GM10266 (cell line): ENCODE results near the gene CAMTA1.

Source experiments
- DNase-seq: peaks from one replicate; pipeline ENCODE4 v3.0.0; 2012; ENCODE audit errors: extremely low spot score
- TF ChIP-seq, protein P1 (sequence below): IDR thresholded peaks from 2 replicates; pipeline ENCODE4 v1.5.1; 2012; ENCODE audit warnings: mild to moderate bottlenecking, low read depth; ENCODE audit not compliant: control insufficient read depth, insufficient read depth; ENCODE audit errors: missing control alignments

Gene CAMTA1

DNA sequence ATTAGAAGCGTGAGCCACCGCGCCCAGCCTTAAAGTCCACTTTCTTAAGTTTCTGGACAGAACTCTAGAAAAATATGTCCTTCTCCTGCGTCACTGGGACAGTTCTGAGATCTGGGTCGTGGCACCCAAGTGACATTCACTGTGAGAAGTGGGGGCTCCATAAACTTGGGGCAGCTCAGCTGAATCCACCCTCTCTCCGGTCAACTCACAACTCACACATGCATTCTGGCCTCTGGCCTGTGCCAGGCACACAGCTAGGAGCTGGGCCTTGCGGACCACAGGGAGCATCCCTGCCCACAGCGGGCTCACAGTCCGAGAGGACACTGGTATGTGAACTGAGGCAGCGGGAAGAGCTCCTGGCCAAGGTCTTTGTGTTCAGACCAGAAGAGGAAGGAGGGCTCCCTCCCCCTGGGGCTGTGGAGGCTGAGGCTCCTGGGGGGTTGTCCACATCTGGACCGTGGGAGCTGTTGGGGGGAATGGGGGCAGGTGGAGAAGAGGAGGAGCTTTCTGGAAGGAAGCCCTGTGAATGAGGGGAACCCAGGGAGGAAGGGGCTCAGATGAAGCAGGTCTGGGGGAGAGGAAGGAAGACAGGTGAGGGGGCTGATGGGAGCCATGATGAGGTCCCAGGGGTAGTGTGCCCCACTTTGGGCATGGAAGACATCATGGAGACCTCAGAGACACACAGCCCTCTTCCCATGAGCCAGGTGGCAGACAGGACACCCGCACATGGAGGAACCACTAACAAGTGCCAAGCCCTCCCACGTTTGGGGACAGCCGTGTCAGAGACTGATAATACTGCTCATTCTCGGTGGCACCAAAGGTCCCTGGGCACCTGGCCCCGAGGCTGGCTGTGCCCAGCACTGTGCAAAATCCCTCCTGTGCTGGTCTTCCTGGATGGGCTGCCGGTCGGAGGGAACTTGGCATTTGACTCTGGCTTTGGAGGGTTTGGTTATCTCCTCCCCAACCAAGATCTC lies 794.9 kb downstream of the CAMTA1 start:
- no peak for DNase-seq
- TF ChIP-seq, protein P1, sequence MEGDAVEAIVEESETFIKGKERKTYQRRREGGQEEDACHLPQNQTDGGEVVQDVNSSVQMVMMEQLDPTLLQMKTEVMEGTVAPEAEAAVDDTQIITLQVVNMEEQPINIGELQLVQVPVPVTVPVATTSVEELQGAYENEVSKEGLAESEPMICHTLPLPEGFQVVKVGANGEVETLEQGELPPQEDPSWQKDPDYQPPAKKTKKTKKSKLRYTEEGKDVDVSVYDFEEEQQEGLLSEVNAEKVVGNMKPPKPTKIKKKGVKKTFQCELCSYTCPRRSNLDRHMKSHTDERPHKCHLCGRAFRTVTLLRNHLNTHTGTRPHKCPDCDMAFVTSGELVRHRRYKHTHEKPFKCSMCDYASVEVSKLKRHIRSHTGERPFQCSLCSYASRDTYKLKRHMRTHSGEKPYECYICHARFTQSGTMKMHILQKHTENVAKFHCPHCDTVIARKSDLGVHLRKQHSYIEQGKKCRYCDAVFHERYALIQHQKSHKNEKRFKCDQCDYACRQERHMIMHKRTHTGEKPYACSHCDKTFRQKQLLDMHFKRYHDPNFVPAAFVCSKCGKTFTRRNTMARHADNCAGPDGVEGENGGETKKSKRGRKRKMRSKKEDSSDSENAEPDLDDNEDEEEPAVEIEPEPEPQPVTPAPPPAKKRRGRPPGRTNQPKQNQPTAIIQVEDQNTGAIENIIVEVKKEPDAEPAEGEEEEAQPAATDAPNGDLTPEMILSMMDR, result no peak

DNA sequence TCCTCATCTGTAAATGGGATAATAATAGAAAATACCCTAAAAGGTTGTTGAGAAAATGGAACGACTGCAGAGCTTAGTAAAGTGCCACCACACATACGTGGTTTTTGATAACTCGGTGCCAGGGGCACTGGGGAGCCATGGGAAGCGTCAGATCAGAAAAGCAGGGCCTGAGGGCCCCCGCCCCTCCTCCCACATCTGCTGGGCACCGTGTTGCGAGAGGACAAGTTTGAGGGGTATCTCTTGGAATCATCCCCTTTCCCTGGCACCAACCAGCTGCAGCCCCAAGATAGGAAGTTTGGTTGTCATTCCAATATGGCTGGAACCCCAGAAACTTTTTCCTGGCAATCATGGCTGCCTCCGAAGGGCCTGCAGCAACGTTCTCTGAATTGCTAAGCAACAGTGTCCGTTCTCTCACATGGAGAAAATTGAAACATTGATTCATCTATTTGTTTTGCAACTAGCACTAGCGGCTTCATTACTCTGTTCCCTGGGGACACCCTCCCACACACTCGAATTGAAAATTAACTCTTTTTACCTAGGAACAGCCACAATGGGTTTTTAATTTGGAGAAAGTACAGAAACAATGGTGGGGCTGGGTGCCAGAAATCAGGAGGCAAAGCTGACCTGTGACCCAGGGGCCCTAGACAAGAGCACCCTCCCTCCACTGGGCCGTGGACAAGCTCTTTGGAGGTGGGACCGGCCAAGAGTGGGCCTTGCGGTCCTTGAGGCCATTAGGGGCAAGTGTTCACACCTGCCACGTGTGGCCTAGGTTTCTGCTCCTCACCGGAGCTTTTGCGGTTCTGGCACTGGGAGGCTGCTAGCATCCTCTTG lies 795.9 kb downstream of the CAMTA1 start:
- TF ChIP-seq, protein P1, result no peak
- DNase-seq, result no peak

DNA sequence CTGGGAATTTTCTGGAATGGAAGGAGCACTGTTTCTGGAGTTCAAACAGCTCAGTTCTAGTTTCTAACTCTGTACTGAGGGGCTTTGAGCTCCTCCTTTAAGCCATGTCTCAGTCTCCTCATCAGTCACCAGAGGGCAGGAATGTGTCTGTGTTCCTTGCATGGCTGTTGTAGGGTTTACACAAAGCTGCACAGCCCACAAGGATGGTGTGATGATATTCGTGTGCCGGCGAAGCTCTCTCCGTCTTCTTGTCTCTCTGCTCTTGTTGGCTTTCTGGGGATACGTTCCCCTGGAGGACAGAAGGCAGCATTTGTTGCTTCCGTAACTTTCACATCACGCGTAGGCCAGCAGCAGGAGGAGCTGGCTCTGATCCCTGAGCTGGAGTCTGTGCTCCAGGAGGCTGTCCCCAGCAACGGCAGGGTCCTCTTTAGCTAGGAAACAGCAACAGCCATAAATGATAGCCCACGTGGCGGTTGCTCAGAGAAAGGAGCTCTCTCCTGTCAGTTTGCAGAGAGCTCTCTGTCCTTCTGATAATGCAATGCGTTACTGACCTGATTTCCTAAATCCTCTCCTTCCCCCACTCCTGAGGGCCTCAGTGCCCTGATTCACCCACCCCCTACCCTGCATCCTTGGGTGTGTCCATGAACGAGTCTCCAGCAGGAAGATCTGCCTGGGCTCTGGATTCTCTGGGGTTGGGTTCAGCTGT lies 796.7 kb downstream of the CAMTA1 start:
- TF ChIP-seq, protein P1, result no peak
- no peak for DNase-seq

DNA sequence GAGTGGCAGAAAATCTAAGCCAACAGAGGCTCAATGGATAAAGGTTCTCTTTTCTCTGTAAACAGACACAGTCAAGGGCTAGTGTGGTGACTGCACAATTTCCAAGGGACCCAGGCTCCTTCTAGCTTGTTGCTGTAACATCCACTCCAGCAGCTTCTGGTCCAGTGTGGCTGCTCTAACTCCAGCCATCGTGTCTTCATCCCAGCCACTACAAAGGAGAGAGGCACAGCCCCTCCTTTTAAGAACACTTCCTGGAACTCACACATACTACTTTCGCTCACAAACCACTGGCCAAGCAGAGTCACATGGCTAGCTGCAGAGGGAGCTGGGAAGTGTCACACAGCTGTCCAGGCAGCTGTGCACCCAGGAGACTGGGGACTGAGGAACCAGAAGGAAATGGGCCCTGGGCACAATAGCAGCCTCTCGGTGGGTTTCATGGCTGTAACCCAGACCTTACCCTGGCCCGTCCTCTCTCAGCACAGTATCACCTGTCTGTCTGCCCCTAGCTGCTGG lies 797.3 kb downstream of the CAMTA1 start:
- TF ChIP-seq, protein P1, result no peak
- DNase-seq, result no peak

DNA sequence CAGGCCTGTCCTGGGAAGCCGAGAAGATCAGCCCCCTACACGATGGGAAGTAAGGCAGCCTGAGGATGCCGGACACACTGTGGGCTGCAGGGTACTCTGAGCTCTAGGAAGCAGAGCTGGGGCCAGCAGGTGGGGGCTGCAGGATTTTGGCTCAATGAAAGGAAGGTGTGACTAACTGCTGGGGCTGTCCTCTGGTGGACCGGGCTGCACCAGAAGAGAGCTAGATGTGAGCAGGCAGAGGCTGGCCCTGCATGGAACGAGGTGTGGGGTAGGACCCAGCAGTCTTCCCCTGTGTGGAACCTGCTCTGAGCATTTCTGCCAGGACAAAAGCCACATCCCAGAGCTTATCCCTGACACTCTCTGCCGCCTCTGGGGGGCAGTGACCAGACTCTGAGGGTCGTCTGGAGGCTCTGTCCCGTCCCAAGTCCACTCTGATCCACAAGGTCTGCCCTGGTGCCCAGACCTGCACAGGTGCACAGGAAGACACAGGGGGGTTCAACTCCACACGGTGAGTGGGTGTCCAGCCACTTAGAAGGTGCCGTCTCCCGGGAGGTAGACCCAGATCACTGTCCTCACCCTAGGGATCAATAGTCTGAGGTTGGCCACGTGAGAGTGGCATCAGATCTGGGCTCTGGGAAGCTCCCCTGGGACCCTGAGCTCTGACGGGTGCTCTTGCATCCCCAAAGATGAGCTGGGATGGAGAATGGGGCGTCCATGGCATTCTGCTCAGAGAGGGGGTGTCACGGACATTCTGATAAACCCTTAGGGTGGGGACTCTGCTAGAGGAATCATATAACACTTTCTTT lies 798.2 kb downstream of the CAMTA1 start:
- DNase-seq, result no peak
- TF ChIP-seq, protein P1, result no peak

DNA sequence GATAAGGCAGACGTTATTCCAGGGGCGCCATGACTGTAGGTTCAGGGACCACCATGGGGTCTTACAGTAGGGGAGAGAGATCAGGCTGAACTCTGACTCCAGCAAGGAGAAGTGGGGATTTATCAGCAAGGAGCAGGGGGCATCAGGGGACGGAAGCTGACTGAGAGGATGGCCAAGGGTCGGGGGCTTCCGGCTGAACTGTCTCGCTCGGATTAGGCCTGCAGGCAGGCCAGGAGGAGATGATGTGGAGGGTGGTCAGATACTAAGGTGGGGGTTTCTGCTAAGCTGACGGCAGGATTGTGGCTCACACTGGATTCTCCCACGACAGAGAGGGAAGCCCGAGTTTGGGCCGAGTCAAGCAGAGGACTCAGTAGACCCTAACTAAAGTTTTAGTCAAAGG lies 798.9 kb downstream of the CAMTA1 start:
- TF ChIP-seq, protein P1, result no peak
- DNase-seq, result no peak
